HepG2 (cell line): ENCODE measurements around the gene ABTB2. TPM values are rescaled to one million over a fixed set of nuclear protein-coding genes. Genes with fewer than 3 reads are reported as not detected.
A peak's percentile ranks its signal among the peaks of the same experiment; 100 is the strongest.

Experiments used
- AKAP8 ChIP-seq: sonication (generic); formaldehyde crosslinking; IDR thresholded peaks from 2 replicates; pipeline ENCODE4 v1.5.1; 2020; ENCODE audit warnings: mild to moderate bottlenecking, missing genetic modification reagents
- CBX1 ChIP-seq: IDR thresholded peaks from one replicate; pipeline ENCODE4 v1.6.1; 2016; ENCODE audit warnings: antibody characterized with exemption, low read depth
- CENPT ChIP-seq: sonication (generic); formaldehyde crosslinking; IDR thresholded peaks from 2 replicates; pipeline ENCODE4 v1.8.0; 2022; ENCODE audit warnings: low read depth, mild to moderate bottlenecking, moderate library complexity, missing genetic modification reagents
- DR1 ChIP-seq: sonication (generic); formaldehyde crosslinking; IDR thresholded peaks from 2 replicates; pipeline ENCODE4 v1.8.0; 2021; ENCODE audit warnings: mild to moderate bottlenecking, missing genetic modification reagents, inconsistent platforms
- ETV5 ChIP-seq: IDR thresholded peaks from 2 replicates; pipeline ENCODE4 v1.6.1; 2018; ENCODE audit warnings: missing biosample characterization, missing genetic modification reagents, inconsistent platforms, borderline replicate concordance
- JDP2 ChIP-seq: sonication (generic); formaldehyde crosslinking; IDR thresholded peaks from 2 replicates; pipeline ENCODE4 v1.8.1; 2022; ENCODE audit warnings: missing genetic modification reagents, borderline replicate concordance
- MEIS1 ChIP-seq: sonication (generic); formaldehyde crosslinking; IDR thresholded peaks from 2 replicates; pipeline ENCODE4 v1.9.0; 2021; ENCODE audit warnings: mild to moderate bottlenecking, missing genetic modification reagents, moderate library complexity, borderline replicate concordance
- NFYC ChIP-seq: IDR thresholded peaks from 2 replicates; pipeline ENCODE4 v1.6.1; 2016; ENCODE audit warnings: missing genetic modification reagents, missing compliant biosample characterization
- PAX8 ChIP-seq: sonication (generic); formaldehyde crosslinking; IDR thresholded peaks from 2 replicates; pipeline ENCODE4 v1.8.0; 2022; ENCODE audit warnings: mild to moderate bottlenecking, missing genetic modification reagents, borderline replicate concordance
- SAP130 ChIP-seq: IDR thresholded peaks from 2 replicates; pipeline ENCODE4 v1.6.1; 2016; ENCODE audit warnings: low read depth
- SKI ChIP-seq: fragments of 450-650 bp; IDR thresholded peaks from one replicate; pipeline ENCODE4 v1.6.1; 2018; ENCODE audit warnings: mild to moderate bottlenecking; ENCODE audit not compliant: partially characterized antibody
- SNAPC2 ChIP-seq: sonication (generic); formaldehyde crosslinking; IDR thresholded peaks from 2 replicates; pipeline ENCODE4 v1.8.1; 2022; ENCODE audit warnings: mild to moderate bottlenecking, missing genetic modification reagents
- TBX2 ChIP-seq: sonication (generic); formaldehyde crosslinking; IDR thresholded peaks from 2 replicates; pipeline ENCODE4 v1.5.0; 2020; ENCODE audit warnings: missing genetic modification reagents, mild to moderate bottlenecking, borderline replicate concordance
- TOE1 ChIP-seq: sonication (generic); formaldehyde crosslinking; IDR thresholded peaks from 2 replicates; pipeline ENCODE4 v1.4.0; 2020; ENCODE audit warnings: mild to moderate bottlenecking, missing genetic modification reagents
- ZBTB49 ChIP-seq: sonication (generic); formaldehyde crosslinking; IDR thresholded peaks from 2 replicates; pipeline ENCODE4 v1.4.0; 2020; ENCODE audit warnings: missing genetic modification reagents, borderline replicate concordance
- ZBTB7B ChIP-seq: sonication (generic); formaldehyde crosslinking; IDR thresholded peaks from 2 replicates; pipeline ENCODE4 v1.4.0; 2020; ENCODE audit warnings: missing genetic modification reagents
- ZNF337 ChIP-seq: sonication (generic); formaldehyde crosslinking; IDR thresholded peaks from 2 replicates; pipeline ENCODE4 v1.5.1; 2020; ENCODE audit warnings: missing genetic modification reagents, low read depth, mild to moderate bottlenecking, borderline replicate concordance
- ZNF543 ChIP-seq: sonication (generic); formaldehyde crosslinking; IDR thresholded peaks from 2 replicates; pipeline ENCODE4 v1.4.0; 2020; ENCODE audit warnings: mild to moderate bottlenecking, missing genetic modification reagents
- ZNF724P ChIP-seq: sonication (generic); formaldehyde crosslinking; IDR thresholded peaks from 2 replicates; pipeline ENCODE4 v1.8.0; 2022; ENCODE audit warnings: missing genetic modification reagents, borderline replicate concordance
- ZNF883 ChIP-seq: sonication (generic); formaldehyde crosslinking; IDR thresholded peaks from 2 replicates; pipeline ENCODE4 v1.5.1; 2020; ENCODE audit warnings: mild to moderate bottlenecking, missing genetic modification reagents; ENCODE audit errors: not compliant biosample characterization
- polyA plus RNA-seq, 8 experiments: library from polyadenylated mRNA; depleted of rRNA in 3 of 8; stranded (reverse) in 7 of 8; unstranded in 1 of 8; fragments of >200 nt; fragmentation: Illumina TruSeq in 4 of 8; extraction: Trizol in 4 of 8; gene quantifications; 2 replicates each; pipeline versions ENCODE4 v1.2.1 to v1.2.3, GENCODE V29; 2011 to 2016; ENCODE audit warnings: low read depth in 4 of 8, missing spikeins in 1 of 8, mixed read lengths in 1 of 8; ENCODE audit not compliant: insufficient read depth in 1 of 8
- total RNA-seq, 5 experiments: library from RNA; depleted of rRNA; stranded (reverse); fragments of >200 nt; fragmentation: Illumina TruSeq; extraction: Trizol; gene quantifications; 2 replicates each; pipeline ENCODE4 v1.2.3, GENCODE V29; 2016; ENCODE audit warnings: low read depth in 1 of 5
- TF ChIP-seq, protein P1 (sequence below): sonication (generic); formaldehyde crosslinking; IDR thresholded peaks from 2 replicates; pipeline ENCODE4 v1.5.1; 2020; ENCODE audit warnings: mild to moderate bottlenecking, missing genetic modification reagents
- TF ChIP-seq, protein P2 (sequence below): sonication (generic); formaldehyde crosslinking; IDR thresholded peaks from 2 replicates; pipeline ENCODE4 v1.4.0; 2020; ENCODE audit warnings: mild to moderate bottlenecking, missing genetic modification reagents

ABTB2 gene
- total and polyA plus RNA-seq, 2 of the 13 experiments (the other 11 are each of a cell fraction or from before 2014, with no cell fraction given), result 5.1 to 15.4 TPM

DNA sequence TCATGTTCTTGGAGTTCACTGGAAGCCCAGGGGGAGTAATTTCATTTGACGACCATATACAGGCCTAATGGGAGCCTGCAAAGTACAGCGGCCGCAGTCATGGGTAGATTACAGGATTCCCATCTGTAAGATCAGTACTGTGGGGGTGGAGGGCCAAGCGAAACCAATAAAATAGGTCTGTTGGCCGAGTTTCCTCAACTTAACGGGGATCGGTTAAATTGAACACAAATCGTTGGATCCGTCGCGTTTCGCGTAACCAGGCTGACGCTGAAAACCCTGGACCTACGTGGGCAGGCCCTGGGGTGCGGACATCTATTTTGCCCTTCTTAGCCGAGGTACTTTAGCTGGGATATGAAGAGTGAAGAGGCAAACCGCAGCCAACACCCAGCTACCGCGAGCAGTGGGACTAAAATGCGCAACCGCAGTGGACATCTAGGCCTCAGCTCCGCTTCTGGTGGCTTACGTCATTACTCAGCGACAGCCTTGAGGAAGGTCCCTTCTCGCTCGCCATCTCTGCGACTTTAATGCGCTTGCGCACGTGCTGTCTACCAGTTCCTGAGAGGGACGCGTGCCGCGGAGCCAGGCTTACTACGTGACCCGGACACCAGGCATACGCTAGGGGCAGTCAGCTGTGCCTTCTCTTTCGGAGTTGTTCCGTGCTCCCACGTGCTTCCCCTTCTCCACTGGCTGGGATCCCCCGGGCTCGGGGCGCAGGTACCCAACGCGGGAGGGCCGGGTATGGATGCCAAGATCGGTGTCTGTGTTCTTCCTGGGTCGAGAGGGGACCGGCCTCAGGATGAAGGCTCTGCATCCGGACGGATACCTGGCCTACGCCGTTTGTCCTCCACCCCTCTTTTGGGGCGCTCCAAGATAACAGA lies 252.5 kb downstream of the ABTB2 start, which contains the start of gene NAT10 (continued):
- no peak for TF ChIP-seq ZBTB49 (CRISPR knock-in tag)
- peak; percentile 100 for TF ChIP-seq SAP130 (CRISPR knock-in tag)
- TF ChIP-seq ZNF883, result peak; percentile 64
- TF ChIP-seq AKAP8, result peak; percentile 85
- TF ChIP-seq NFYC (CRISPR knock-in tag), result peak; percentile 46
- TF ChIP-seq TOE1 (CRISPR knock-in tag), result no peak; the same call in none of the 2 replicates
- TF ChIP-seq ZNF724P (CRISPR knock-in tag), result no peak; the same call in 1 of the 2 replicates
- TF ChIP-seq, protein P1, sequence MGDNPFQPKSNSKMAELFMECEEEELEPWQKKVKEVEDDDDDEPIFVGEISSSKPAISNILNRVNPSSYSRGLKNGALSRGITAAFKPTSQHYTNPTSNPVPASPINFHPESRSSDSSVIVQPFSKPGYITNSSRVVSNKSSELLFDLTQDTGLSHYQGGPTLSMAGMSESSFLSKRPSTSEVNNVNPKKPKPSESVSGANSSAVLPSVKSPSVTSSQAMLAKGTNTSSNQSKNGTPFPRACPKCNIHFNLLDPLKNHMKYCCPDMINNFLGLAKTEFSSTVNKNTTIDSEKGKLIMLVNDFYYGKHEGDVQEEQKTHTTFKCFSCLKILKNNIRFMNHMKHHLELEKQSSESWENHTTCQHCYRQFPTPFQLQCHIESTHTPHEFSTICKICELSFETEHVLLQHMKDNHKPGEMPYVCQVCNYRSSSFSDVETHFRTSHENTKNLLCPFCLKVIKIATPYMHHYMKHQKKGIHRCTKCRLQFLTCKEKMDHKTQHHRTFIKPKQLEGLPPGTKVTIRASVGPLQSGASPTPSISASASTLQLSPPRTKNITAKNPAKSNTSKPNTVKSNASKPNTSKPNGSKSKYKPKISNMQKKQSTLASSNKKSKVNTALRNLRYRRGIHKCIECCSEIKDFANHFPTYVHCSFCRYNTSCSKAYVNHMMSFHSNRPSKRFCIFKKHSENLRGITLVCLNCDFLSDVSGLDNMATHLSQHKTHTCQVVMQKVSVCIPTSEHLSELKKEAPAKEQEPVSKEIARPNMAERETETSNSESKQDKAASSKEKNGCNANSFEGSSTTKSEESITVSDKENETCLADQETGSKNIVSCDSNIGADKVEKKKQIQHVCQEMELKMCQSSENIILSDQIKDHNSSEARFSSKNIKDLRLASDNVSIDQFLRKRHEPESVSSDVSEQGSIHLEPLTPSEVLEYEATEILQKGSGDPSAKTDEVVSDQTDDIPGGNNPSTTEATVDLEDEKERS (CRISPR knock-in tag), result 0 out of 2 replicates have a peak, but pooled peaks have one; percentile 1
- TF ChIP-seq CBX1, result no peak
- peak; percentile 83 for TF ChIP-seq DR1 (CRISPR knock-in tag)
- no peak for TF ChIP-seq SKI
- no peak for TF ChIP-seq MEIS1
- TF ChIP-seq PAX8 (CRISPR knock-in tag), result no peak; the same call in 1 of the 2 replicates
- no peak; the same call in 1 of the 2 replicates for TF ChIP-seq JDP2 (CRISPR knock-in tag)
- TF ChIP-seq, protein P2, sequence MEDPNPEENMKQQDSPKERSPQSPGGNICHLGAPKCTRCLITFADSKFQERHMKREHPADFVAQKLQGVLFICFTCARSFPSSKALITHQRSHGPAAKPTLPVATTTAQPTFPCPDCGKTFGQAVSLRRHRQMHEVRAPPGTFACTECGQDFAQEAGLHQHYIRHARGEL (CRISPR knock-in tag), result no peak
- peak; percentile 88 for TF ChIP-seq TBX2 (CRISPR knock-in tag)
- TF ChIP-seq ETV5, result peak; percentile 22; the same call in 1 of the 2 replicates
- no peak for TF ChIP-seq CENPT (CRISPR knock-in tag)
- TF ChIP-seq ZBTB7B (CRISPR knock-in tag), result 0 out of 2 replicates have a peak, but pooled peaks have one; percentile 41
- TF ChIP-seq SNAPC2 (CRISPR knock-in tag), result 0 out of 2 replicates have a peak, but pooled peaks have one; percentile 67
- no peak; the same call in 1 of the 2 replicates for TF ChIP-seq ZNF543 (CRISPR knock-in tag)
- no peak for TF ChIP-seq ZNF337 (CRISPR knock-in tag)
